Measurements from ENCODE around the gene CRKL. TPM values are rescaled to one million over a fixed set of nuclear protein-coding genes. Genes with fewer than 3 reads are reported as not detected.

The CRKL gene
- total and polyA plus RNA-seq, 8 donors = 9.1 to 29.4 (median 18.3) TPM

DNA sequence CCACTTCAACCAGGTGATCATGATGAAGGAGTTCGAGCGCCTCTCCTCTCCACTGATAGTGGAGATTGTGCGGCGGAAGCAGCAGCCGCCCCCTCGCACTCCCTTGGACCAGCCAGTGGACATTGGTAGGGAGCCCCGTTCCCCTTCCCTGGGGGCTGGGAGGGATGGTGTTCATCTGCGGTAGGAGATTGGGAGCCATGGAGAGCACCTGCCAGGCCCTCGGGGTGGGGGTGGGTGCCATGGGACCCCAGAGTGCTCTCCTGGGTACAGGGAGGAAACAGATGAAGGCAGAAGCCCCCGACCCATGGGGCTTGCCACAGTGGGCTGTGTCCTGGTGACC lies 77.7 kb downstream of the CRKL start:
- intact Hi-C loops (cut with DNase I) = no loop called here
- peaks cover 0 to 25% (median under 1%) of the 10 kb centered on the region in 3 donors for H3K36me3 ChIP-seq
- FAIRE-seq (no peak), ATAC-seq (no peak), DNase-seq (no peak)
- H3K27me3 ChIP-seq = no peaks in the 10 kb centered on the region
- TF ChIP-seq, protein P1, sequence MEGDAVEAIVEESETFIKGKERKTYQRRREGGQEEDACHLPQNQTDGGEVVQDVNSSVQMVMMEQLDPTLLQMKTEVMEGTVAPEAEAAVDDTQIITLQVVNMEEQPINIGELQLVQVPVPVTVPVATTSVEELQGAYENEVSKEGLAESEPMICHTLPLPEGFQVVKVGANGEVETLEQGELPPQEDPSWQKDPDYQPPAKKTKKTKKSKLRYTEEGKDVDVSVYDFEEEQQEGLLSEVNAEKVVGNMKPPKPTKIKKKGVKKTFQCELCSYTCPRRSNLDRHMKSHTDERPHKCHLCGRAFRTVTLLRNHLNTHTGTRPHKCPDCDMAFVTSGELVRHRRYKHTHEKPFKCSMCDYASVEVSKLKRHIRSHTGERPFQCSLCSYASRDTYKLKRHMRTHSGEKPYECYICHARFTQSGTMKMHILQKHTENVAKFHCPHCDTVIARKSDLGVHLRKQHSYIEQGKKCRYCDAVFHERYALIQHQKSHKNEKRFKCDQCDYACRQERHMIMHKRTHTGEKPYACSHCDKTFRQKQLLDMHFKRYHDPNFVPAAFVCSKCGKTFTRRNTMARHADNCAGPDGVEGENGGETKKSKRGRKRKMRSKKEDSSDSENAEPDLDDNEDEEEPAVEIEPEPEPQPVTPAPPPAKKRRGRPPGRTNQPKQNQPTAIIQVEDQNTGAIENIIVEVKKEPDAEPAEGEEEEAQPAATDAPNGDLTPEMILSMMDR (IDR thresholded peaks at IDR 0.05) = no peak
- no peaks in the 10 kb centered on the region for H3K9me3 ChIP-seq
- 90 to 95% methylated on average over 10 of the region's 10 CpGs for WGBS, 2 donors
- no peak overlapping the region for H3K27ac ChIP-seq
- H3K4me3 ChIP-seq = no peak overlapping the region
- peaks cover 0 to 3% (median 0%) of the 10 kb centered on the region in 3 donors for H3K4me1 ChIP-seq

DNA sequence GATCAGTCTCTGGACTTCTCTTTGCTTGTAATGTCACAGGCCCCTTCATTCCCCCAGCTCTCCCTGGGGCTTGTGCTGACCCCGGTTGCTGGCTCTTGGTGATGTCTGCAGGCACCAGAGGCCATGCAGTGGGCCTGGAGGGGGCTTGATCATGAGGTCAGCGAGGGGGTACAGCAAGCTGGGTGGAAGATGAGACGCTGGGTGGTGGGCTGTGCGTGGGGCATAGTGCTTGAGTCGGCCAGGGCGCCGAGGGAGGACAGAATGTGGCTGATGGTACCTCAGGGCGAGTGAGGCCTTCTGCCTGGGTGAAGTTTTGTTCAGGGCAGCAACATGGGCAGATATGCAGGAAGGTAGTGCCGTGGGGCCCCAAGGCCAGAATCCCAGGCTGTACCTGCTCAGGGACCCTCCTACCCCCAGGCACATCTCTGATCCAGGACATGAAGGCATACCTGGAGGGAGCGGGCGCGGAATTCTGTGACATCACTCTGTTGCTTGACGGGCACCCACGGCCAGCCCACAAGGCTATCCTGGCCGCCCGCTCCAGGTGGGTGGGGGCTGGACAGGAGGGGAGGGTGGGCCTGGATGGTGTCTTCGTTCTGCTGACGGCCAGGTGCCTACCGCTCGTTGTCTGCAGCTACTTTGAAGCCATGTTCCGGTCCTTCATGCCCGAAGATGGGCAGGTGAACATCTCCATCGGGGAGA lies 78.3 kb downstream of the CRKL start:
- Histone ChIP-seq H3K36me3 (peaks cover 0 to 28% (median 5%) of the 10 kb centered on the region in 3 donors), H3K9me3 (no peaks in the 10 kb centered on the region), H3K4me3 (no peak overlapping the region), H3K27me3 (no peaks in the 10 kb centered on the region), H3K27ac (no peak overlapping the region), H3K4me1 (peaks cover 0 to 8% (median 6%) of the 10 kb centered on the region in 3 donors)
- WGBS, 2 donors = 89 to 94% methylated on average over 21 to 23 of the region's 23 CpGs
- FAIRE-seq = no peak
- peak in 1 of 6 donors; percentile 62 for DNase-seq
- TF ChIP-seq, protein P1 (IDR thresholded peaks at IDR 0.05) = no peak
- no peak for ATAC-seq
- intact Hi-C loops (cut with DNase I) = no loop called here

DNA sequence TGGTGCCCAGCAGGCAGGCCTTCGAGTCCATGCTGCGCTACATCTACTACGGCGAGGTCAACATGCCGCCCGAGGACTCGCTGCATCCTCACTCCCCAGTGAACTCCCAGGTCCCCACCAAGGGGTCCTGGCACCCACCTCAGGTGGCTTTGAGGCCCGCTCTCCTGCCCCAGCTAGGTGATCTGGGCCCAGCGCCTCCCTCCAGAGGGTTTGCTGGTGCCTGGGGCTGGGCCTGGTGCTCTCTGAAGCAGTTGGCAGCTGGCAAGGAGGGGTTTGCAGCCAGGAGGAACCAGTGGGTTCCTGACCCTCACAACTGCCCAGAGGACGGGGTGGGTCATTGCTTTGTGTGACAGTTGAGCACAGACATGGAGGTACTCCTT lies 78.8 kb downstream of the CRKL start:
- WGBS, 2 donors = 91 to 92% methylated on average over 9 to 10 of the region's 10 CpGs

DNA sequence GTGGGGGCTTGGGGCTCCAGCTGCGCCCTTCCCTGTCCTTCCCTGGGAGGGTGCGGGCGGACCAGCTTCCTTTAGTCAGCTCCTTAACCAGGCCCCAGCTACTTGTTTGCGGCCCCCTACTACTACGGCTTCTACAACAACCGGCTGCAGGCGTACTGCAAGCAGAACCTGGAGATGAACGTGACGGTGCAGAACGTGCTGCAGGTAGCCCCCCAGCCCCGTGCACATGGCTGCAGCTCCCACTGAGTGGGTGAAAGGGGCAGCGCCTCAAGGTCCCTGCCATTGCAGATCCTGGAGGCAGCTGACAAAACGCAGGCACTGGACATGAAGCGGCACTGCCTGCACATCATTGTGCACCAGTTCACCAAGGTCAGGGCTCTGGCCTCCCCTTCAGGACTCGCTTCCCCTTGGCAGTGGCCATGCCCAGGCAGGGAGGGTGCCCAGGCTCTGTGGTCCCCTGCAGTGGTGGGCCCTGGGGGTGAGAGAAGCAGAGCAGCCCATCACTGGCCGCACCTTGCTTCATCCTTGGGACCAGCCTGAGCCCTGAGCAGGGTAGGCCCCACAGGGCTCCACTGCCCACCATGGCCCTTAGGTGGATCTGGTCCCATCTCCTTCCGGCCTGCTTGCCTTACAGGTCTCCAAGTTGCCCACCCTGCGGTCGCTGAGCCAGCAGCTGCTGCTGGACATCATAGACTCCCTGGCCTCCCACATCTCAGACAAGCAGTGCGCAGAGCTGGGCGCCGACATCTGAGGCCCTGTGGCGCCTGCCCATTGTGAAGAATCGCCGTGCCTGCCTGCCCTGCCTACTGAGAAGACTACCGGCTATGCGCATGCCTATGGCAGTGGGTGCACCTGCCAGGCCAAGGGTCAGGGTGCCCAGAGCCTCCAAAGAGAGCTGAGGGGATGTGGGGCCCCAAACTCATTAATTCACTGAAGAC lies 79.7 kb downstream of the CRKL start:
- no peaks in the 10 kb centered on the region for H3K9me3 ChIP-seq
- ATAC-seq (no peak), FAIRE-seq (no peak), DNase-seq (peak in 2 of 6 donors; percentile 53 to 75)
- peaks cover 0 to 25% (median 5%) of the 10 kb centered on the region in 3 donors for H3K36me3 ChIP-seq
- H3K27ac ChIP-seq = no peak overlapping the region
- peaks cover 0 to 13% (median 10%) of the 10 kb centered on the region in 3 donors for H3K4me1 ChIP-seq
- H3K27me3 ChIP-seq = no peaks in the 10 kb centered on the region
- intact Hi-C loops (cut with DNase I) = no loop called here
- 88 to 89% methylated on average over 27 of the region's 27 CpGs for WGBS, 2 donors
- TF ChIP-seq, protein P1 (IDR thresholded peaks at IDR 0.05) = no peak
- no peak overlapping the region for H3K4me3 ChIP-seq

More for the DNA sequence above, 78.8 kb downstream of the CRKL start:
- DNase-seq (peak in 1 of 6 donors; percentile 58), ATAC-seq (no peak), FAIRE-seq (no peak)
- Histone ChIP-seq H3K27ac (no peak overlapping the region), H3K27me3 (no peaks in the 10 kb centered on the region), H3K36me3 (peaks cover 0 to 28% (median 5%) of the 10 kb centered on the region in 3 donors), H3K9me3 (no peaks in the 10 kb centered on the region), H3K4me1 (peaks cover 0 to 13% (median 10%) of the 10 kb centered on the region in 3 donors), H3K4me3 (no peak overlapping the region)
- intact Hi-C loops (cut with DNase I) = no loop called here
- TF ChIP-seq, protein P1 (IDR thresholded peaks at IDR 0.05) = no peak
